Transverse colon (tissue), 4 donors: Measurements from ENCODE around the gene C1QTNF2. TPM values are rescaled to one million over a fixed set of nuclear protein-coding genes. Genes with fewer than 3 reads are reported as not detected.

Experiments
- DNase-seq: peaks from one replicate; pipeline ENCODE4 v3.0.0-alpha.2; 2019
- H3K27ac ChIP-seq, 4 donors: fragments of 200-600 bp; sonication (generic); 2 replicates each; pipeline ENCODE4 v1.5.1; 2016 to 2018; ENCODE audit warnings: inconsistent platforms in 4 of 4
- H3K27me3 ChIP-seq: fragments of 200-600 bp; sonication (generic); 2 replicates; pipeline ENCODE4 v1.5.1; 2017; ENCODE audit warnings: inconsistent platforms
- H3K36me3 ChIP-seq, 4 donors: fragments of 200-600 bp; sonication (generic); 2 replicates each; pipeline ENCODE4 v1.5.1; 2017 to 2019; ENCODE audit warnings: inconsistent platforms in 4 of 4
- H3K4me1 ChIP-seq, 4 donors: fragments of 200-600 bp; sonication (generic); 2 replicates each; pipeline ENCODE4 v1.5.1; 2017 to 2020; ENCODE audit warnings: inconsistent platforms in 4 of 4
- H3K4me3 ChIP-seq, 4 donors: fragments of 200-600 bp; sonication (generic); 1 replicate in 1 of 4; 2 replicates in 3 of 4; pipeline versions ENCODE4 v1.5.1 to v1.6.1; 2017 to 2019; ENCODE audit warnings: inconsistent platforms in 4 of 4
- H3K9me3 ChIP-seq, 2 donors: fragments of 200-600 bp; sonication (generic); 2 replicates each; pipeline ENCODE4 v1.5.1; 2017 to 2019; ENCODE audit warnings: inconsistent platforms in 2 of 2
- CTCF ChIP-seq, 5 experiments: fragments of 200-600 bp in 3 of 5; fragments of 450-650 bp in 2 of 5; sonication (generic) in 3 of 5; IDR thresholded peaks; 1 replicate in 2 of 5; 2 replicates in 3 of 5; pipeline ENCODE4 v1.5.1; 2016 to 2017; ENCODE audit warnings: antibody characterized with exemption in 5 of 5, inconsistent platforms in 3 of 5, mild to moderate bottlenecking in 2 of 5, moderate library complexity in 1 of 5
- EP300 ChIP-seq: sonication (generic); formaldehyde crosslinking; IDR thresholded peaks from one replicate; pipeline ENCODE4 v1.6.1; 2017; ENCODE audit warnings: antibody characterized with exemption, low read depth
- POLR2A ChIP-seq: fragments of 450-650 bp; IDR thresholded peaks from one replicate; pipeline ENCODE4 v1.6.1; 2016; ENCODE audit warnings: antibody characterized with exemption, mild to moderate bottlenecking, moderate library complexity
- POLR2AphosphoS5 ChIP-seq, 3 donors: sonication (generic); formaldehyde crosslinking; IDR thresholded peaks; one replicate each; pipeline ENCODE4 v1.6.1; 2016; ENCODE audit warnings: antibody characterized with exemption in 3 of 3
- WGBS, 2 donors: methylation state at CpG; one replicate each; pipeline ENCODE4 v1.1.5; 2018; ENCODE audit warnings: low coverage in 1 of 2; 5-methylcytosine and 5-hydroxymethylcytosine counted together
- in situ Hi-C, 4 donors: fragments of 200-750 bp; cut with MboI; loops; one replicate each; pipeline versions ENCODE4 v1.15.0 to v1.15.1; 2017; ENCODE audit warnings: low sequenced_read_pairs in 3 of 4, low pct_ligation_motif_present in 1 of 4, low pct_unique_long_range_greater_than_20kb in 1 of 4
- intact Hi-C: fragments of 100-400 bp; cut with DNase I; formaldehyde crosslinking; loops from one replicate; pipeline ENCODE4 v1.15.1; 2023; ENCODE audit warnings: low total_unique reads
- total RNA-seq, 4 donors: library from RNA; depleted of rRNA; stranded (reverse); fragments of >200 nt; gene quantifications; one replicate each; pipeline ENCODE4 v1.1.0, GENCODE V29; 2016

Gene C1QTNF2
- total RNA-seq, 4 donors from 2014 or later: 0.41 to 2.2 (median 0.79) TPM; not detected in 1

- no peak for DNase-seq
- no peaks in the 10 kb centered on the region for H3K9me3 ChIP-seq
- WGBS, 2 donors: 66 to 69% methylated on average over 3 to 4 of the region's 4 CpGs
- H3K36me3 ChIP-seq: no peaks in the 10 kb centered on the region
- no peak overlapping the region for H3K27ac ChIP-seq
- in situ Hi-C loops: loop anchor here (5.0 to 25.0 kb wide), 6 partner anchors 145 to 338 kb away; partner anchors contain the start of gene TTC1 (in 1 of the 4)
- intact Hi-C loops: loop anchor here (5.0 kb wide), 2 partner anchors 153 to 328 kb away; no protein-coding TSS in a partner anchor
- no peak for TF ChIP-seq EP300
- no peak for TF ChIP-seq CTCF (IDR thresholded peaks at IDR 0.05)
- TF ChIP-seq POLR2A: no peak
- TF ChIP-seq POLR2AphosphoS5 (IDR thresholded peaks at IDR 0.05): no peak
- peaks cover 0 to 3% (median 0%) of the 10 kb centered on the region in 4 donors for H3K4me1 ChIP-seq
- H3K4me3 ChIP-seq: no peak overlapping the region
- H3K27me3 ChIP-seq: no peaks in the 10 kb centered on the region
These were observed 20.5 kb downstream of the C1QTNF2 start for GRCh38 chr5:160349935-160350303.

- Histone ChIP-seq H3K27ac (no peak overlapping the region), H3K4me3 (no peak overlapping the region), H3K9me3 (no peaks in the 10 kb centered on the region), H3K4me1 (peaks cover 0 to 4% (median 0%) of the 10 kb centered on the region in 4 donors), H3K36me3 (no peaks in the 10 kb centered on the region), H3K27me3 (no peaks in the 10 kb centered on the region)
- WGBS, 2 donors: 94 to 100% methylated on average over 2 to 27 of the region's 27 CpGs
- no peak for DNase-seq
- in situ Hi-C loops (loop anchor here (5.0 to 25.0 kb wide), 6 partner anchors 145 to 337 kb away; partner anchors contain the start of gene TTC1 (in 1 of the 4)), intact Hi-C loops (loop anchor here (5.0 kb wide), 2 partner anchors 152 to 327 kb away; no protein-coding TSS in a partner anchor)
- no peak for TF ChIP-seq POLR2AphosphoS5 (IDR thresholded peaks at IDR 0.05)
- no peak for TF ChIP-seq POLR2A
- no peak for TF ChIP-seq CTCF (IDR thresholded peaks at IDR 0.05)
- TF ChIP-seq EP300: no peak
These were observed 21.0 kb downstream of the C1QTNF2 start for GRCh38 chr5:160349249-160349934.

GRCh38 chr5:160348080-160348479, 22.3 kb downstream of the C1QTNF2 start:
- Histone ChIP-seq H3K27me3 (no peaks in the 10 kb centered on the region), H3K4me1 (peaks cover 0 to 4% (median 0%) of the 10 kb centered on the region in 4 donors), H3K27ac (no peak overlapping the region), H3K9me3 (no peaks in the 10 kb centered on the region), H3K36me3 (no peaks in the 10 kb centered on the region), H3K4me3 (no peak overlapping the region)
- TF ChIP-seq CTCF (IDR thresholded peaks at IDR 0.05): no peak
- TF ChIP-seq EP300: no peak
- no peak for TF ChIP-seq POLR2AphosphoS5 (IDR thresholded peaks at IDR 0.05)
- no peak for TF ChIP-seq POLR2A
- no peak for DNase-seq
- intact Hi-C loops: loop anchor here (5.0 kb wide), 2 partner anchors 151 to 326 kb away; no protein-coding TSS in a partner anchor
- WGBS, 2 donors: 91 to 100% methylated on average over 3 to 11 of the region's 11 CpGs
- in situ Hi-C loops: loop anchor here (5.0 to 25.0 kb wide), 6 partner anchors 143 to 336 kb away; partner anchors contain the start of gene TTC1 (in 1 of the 4)

GRCh38 chr5:160347448-160347847, 23.0 kb downstream of the C1QTNF2 start:
- H3K27me3 ChIP-seq: no peaks in the 10 kb centered on the region
- intact Hi-C loops: loop anchor here (5.0 kb wide), 2 partner anchors 150 to 325 kb away; no protein-coding TSS in a partner anchor
- 47 to 61% methylated on average over 5 to 6 of the region's 6 CpGs for WGBS, 2 donors
- in situ Hi-C loops: loop anchor here (5.0 to 25.0 kb wide), 6 partner anchors 143 to 335 kb away; partner anchors contain the start of gene TTC1 (in 1 of the 4)
- H3K27ac ChIP-seq: no peak overlapping the region
- TF ChIP-seq POLR2A (no peak), POLR2AphosphoS5 (IDR thresholded peaks at IDR 0.05) (no peak), CTCF (IDR thresholded peaks at IDR 0.05) (no peak), EP300 (no peak)
- H3K4me1 ChIP-seq: peaks cover 0 to 4% (median 0%) of the 10 kb centered on the region in 4 donors
- H3K36me3 ChIP-seq: no peaks in the 10 kb centered on the region
- no peaks in the 10 kb centered on the region for H3K9me3 ChIP-seq
- no peak for DNase-seq
- H3K4me3 ChIP-seq: no peak overlapping the region
